K562 (cell line): ENCODE results near the gene TXN2. TPM values are rescaled to one million over a fixed set of nuclear protein-coding genes. Genes with fewer than 3 reads are reported as not detected.
A peak's percentile ranks its signal among the peaks of the same experiment; 100 is the strongest.

Experiments
- EHMT2 ChIP-seq: fragments of 450-650 bp; IDR thresholded peaks from 2 replicates; pipeline ENCODE4 v1.6.1; 2018; ENCODE audit warnings: antibody characterized with exemption
- FOXM1 ChIP-seq, 2 experiments: fragments of 450-650 bp in 1 of 2; sonication (generic) in 1 of 2; formaldehyde crosslinking in 1 of 2; IDR thresholded peaks; 2 replicates each; pipeline versions ENCODE4 v1.6.1 to v1.9.0; 2017 to 2022; ENCODE audit warnings: low read depth in 2 of 2, mild to moderate bottlenecking in 2 of 2, missing genetic modification reagents in 1 of 2, moderate library complexity in 1 of 2
- HNRNPUL1 ChIP-seq: fragments of 200-400 bp; formaldehyde crosslinking; IDR thresholded peaks from 2 replicates; pipeline ENCODE4 v1.6.1; 2017; ENCODE audit warnings: low read length
- JUNB ChIP-seq: fragments of 450-650 bp; formaldehyde crosslinking; conservative IDR thresholded peaks from 2 replicates; pipeline ENCODE4 v1.4.0; 2020; ENCODE audit warnings: mild to moderate bottlenecking
- KDM2B ChIP-seq: fragments of 250-450 bp; sonication (Bioruptor Pico); IDR thresholded peaks from 2 replicates; pipeline ENCODE4 v1.8.0; 2021; ENCODE audit warnings: mild to moderate bottlenecking, moderate library complexity
- NCOA6 ChIP-seq: fragments of 450-650 bp; IDR thresholded peaks from 2 replicates; pipeline ENCODE4 v1.6.1; 2017; ENCODE audit warnings: mild to moderate bottlenecking
- NONO ChIP-seq, 2 experiments: fragments of 200-400 bp in 1 of 2; fragments of 450-650 bp in 1 of 2; formaldehyde crosslinking in 1 of 2; IDR thresholded peaks; 2 replicates each; pipeline ENCODE4 v1.6.1; 2017; ENCODE audit warnings: low read depth in 2 of 2, mild to moderate bottlenecking in 2 of 2, moderate library complexity in 2 of 2, low read length in 1 of 2
- SREBF1 ChIP-seq: fragments of 150-350 bp; IDR thresholded peaks from 2 replicates; pipeline ENCODE4 v1.6.1; 2014; ENCODE audit warnings: antibody characterized with exemption, low read depth, low read length, borderline replicate concordance
- WHSC1 ChIP-seq: IDR thresholded peaks from one replicate; pipeline ENCODE4 v1.6.1; 2012; ENCODE audit warnings: low read length, control low read depth, inconsistent platforms
- YBX1 ChIP-seq: fragments of 450-650 bp; IDR thresholded peaks from 2 replicates; pipeline ENCODE4 v1.7.1; 2016; ENCODE audit warnings: mild to moderate bottlenecking
- ZNF140 ChIP-seq: fragments of 250-450 bp; sonication (Bioruptor Pico); IDR thresholded peaks from 2 replicates; pipeline ENCODE4 v1.8.0; 2021; ENCODE audit warnings: moderate library complexity, mild to moderate bottlenecking, inconsistent platforms
- ZNF274 ChIP-seq: IDR thresholded peaks from 2 replicates; pipeline ENCODE4 v1.6.1; 2011; ENCODE audit warnings: low read depth, mild to moderate bottlenecking, low read length, moderate library complexity, borderline replicate concordance
- polyA plus RNA-seq, 8 experiments: library from polyadenylated mRNA; depleted of rRNA in 4 of 8; stranded (reverse) in 5 of 8; unstranded in 3 of 8; fragments of >200 nt; fragmentation: Nextera tagmentation in 2 of 8; fragmentation: Illumina TruSeq in 1 of 8; extraction: Ambion mirVana in 2 of 8; extraction: Trizol in 1 of 8; gene quantifications; 2 replicates each; pipeline versions ENCODE4 v1.2.1 to v1.2.3, GENCODE V29; 2011 to 2014; ENCODE audit warnings: inconsistent platforms in 1 of 8, missing spikeins in 1 of 8
- total RNA-seq, 7 experiments: library from RNA; depleted of rRNA in 6 of 7; stranded (reverse); fragments of >200 nt in 6 of 7; fragmentation: Illumina TruSeq in 2 of 7; extraction: Trizol in 2 of 7; gene quantifications; 2 replicates each; pipeline versions ENCODE4 v1.2.1 to v1.2.3, GENCODE V29; 2011 to 2021; ENCODE audit warnings: low replicate concordance in 1 of 7
- TF ChIP-seq, protein P1 (sequence below): sonication (generic); formaldehyde crosslinking; IDR thresholded peaks from 2 replicates; pipeline ENCODE4 v1.8.0; 2022; ENCODE audit warnings: mild to moderate bottlenecking, missing genetic modification reagents
- TF ChIP-seq, protein P2 (sequence below): fragments of 450-650 bp; formaldehyde crosslinking; IDR thresholded peaks from 2 replicates; pipeline ENCODE4 v1.4.0; 2022; ENCODE audit warnings: mild to moderate bottlenecking, moderate library complexity
- TF ChIP-seq, protein P3 (sequence below): fragments of 450-650 bp; IDR thresholded peaks from 2 replicates; pipeline ENCODE4 v1.6.1; 2016; ENCODE audit warnings: mild to moderate bottlenecking
- TF ChIP-seq, protein P4 (sequence below): fragments of 250-450 bp; sonication (Bioruptor Pico); IDR thresholded peaks from 2 replicates; pipeline ENCODE4 v1.9.0; 2021; ENCODE audit warnings: mild to moderate bottlenecking, inconsistent platforms
- TF ChIP-seq, protein P5 (sequence below): IDR thresholded peaks from 2 replicates; pipeline ENCODE4 v1.6.1; 2012; ENCODE audit warnings: low read depth, low read length, improper control_type of control experiment, borderline replicate concordance

The TXN2 gene
- total and polyA plus RNA-seq, 9 of the 15 experiments (the other 6 are each of a cell fraction or from before 2014, with no cell fraction given) = 48.5 to 399 (median 118) TPM

DNA sequence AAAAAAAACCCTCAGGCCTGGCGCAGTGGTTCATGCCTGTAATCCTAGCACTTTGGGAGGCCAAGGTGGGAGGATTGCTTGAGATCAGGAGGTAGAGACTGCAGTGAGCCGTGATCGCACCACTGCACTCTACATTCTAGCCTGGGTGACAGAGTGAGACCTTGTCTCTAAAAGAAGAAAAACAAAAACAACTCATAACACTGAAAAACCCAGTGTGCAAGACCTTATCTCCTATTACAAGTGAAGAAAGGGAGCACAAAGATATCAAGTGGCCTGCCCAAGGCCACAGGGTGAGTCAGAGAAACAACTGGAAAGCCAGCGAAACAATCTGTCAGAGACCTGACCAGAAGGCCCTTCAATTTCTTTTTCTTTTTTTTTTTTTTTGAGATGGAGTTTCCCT lies 2.5 kb downstream of the TXN2 start (continued):
- TF ChIP-seq, protein P1, sequence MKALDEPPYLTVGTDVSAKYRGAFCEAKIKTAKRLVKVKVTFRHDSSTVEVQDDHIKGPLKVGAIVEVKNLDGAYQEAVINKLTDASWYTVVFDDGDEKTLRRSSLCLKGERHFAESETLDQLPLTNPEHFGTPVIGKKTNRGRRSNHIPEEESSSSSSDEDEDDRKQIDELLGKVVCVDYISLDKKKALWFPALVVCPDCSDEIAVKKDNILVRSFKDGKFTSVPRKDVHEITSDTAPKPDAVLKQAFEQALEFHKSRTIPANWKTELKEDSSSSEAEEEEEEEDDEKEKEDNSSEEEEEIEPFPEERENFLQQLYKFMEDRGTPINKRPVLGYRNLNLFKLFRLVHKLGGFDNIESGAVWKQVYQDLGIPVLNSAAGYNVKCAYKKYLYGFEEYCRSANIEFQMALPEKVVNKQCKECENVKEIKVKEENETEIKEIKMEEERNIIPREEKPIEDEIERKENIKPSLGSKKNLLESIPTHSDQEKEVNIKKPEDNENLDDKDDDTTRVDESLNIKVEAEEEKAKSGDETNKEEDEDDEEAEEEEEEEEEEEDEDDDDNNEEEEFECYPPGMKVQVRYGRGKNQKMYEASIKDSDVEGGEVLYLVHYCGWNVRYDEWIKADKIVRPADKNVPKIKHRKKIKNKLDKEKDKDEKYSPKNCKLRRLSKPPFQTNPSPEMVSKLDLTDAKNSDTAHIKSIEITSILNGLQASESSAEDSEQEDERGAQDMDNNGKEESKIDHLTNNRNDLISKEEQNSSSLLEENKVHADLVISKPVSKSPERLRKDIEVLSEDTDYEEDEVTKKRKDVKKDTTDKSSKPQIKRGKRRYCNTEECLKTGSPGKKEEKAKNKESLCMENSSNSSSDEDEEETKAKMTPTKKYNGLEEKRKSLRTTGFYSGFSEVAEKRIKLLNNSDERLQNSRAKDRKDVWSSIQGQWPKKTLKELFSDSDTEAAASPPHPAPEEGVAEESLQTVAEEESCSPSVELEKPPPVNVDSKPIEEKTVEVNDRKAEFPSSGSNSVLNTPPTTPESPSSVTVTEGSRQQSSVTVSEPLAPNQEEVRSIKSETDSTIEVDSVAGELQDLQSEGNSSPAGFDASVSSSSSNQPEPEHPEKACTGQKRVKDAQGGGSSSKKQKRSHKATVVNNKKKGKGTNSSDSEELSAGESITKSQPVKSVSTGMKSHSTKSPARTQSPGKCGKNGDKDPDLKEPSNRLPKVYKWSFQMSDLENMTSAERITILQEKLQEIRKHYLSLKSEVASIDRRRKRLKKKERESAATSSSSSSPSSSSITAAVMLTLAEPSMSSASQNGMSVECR (CRISPR knock-in tag) = 0 out of 2 replicates have a peak, but pooled peaks have one; percentile 22
- TF ChIP-seq WHSC1 (no peak), FOXM1 (IDR thresholded peaks at IDR 0.05; ENCODE audit: low read depth) (no peak), FOXM1 (CRISPR knock-in tag; IDR thresholded peaks at IDR 0.05; ENCODE audit: low read depth) (no peak), HNRNPUL1 (no peak), SREBF1 (no peak), EHMT2 (no peak), JUNB (CRISPR knock-in tag) (no peak), KDM2B (CRISPR knock-in tag) (no peak), YBX1 (no peak), NCOA6 (no peak), ZNF140 (CRISPR knock-in tag) (no peak), ZNF274 (no peak), NONO (IDR thresholded peaks at IDR 0.05; ENCODE audit: low read depth in 2 of 2, low read length in 1 of 2) (no peak)
- TF ChIP-seq, protein P2, sequence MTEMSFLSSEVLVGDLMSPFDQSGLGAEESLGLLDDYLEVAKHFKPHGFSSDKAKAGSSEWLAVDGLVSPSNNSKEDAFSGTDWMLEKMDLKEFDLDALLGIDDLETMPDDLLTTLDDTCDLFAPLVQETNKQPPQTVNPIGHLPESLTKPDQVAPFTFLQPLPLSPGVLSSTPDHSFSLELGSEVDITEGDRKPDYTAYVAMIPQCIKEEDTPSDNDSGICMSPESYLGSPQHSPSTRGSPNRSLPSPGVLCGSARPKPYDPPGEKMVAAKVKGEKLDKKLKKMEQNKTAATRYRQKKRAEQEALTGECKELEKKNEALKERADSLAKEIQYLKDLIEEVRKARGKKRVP (CRISPR knock-in tag) = no peak
- TF ChIP-seq, protein P3, sequence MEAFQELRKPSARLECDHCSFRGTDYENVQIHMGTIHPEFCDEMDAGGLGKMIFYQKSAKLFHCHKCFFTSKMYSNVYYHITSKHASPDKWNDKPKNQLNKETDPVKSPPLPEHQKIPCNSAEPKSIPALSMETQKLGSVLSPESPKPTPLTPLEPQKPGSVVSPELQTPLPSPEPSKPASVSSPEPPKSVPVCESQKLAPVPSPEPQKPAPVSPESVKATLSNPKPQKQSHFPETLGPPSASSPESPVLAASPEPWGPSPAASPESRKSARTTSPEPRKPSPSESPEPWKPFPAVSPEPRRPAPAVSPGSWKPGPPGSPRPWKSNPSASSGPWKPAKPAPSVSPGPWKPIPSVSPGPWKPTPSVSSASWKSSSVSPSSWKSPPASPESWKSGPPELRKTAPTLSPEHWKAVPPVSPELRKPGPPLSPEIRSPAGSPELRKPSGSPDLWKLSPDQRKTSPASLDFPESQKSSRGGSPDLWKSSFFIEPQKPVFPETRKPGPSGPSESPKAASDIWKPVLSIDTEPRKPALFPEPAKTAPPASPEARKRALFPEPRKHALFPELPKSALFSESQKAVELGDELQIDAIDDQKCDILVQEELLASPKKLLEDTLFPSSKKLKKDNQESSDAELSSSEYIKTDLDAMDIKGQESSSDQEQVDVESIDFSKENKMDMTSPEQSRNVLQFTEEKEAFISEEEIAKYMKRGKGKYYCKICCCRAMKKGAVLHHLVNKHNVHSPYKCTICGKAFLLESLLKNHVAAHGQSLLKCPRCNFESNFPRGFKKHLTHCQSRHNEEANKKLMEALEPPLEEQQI = no peak
- TF ChIP-seq, protein P4, sequence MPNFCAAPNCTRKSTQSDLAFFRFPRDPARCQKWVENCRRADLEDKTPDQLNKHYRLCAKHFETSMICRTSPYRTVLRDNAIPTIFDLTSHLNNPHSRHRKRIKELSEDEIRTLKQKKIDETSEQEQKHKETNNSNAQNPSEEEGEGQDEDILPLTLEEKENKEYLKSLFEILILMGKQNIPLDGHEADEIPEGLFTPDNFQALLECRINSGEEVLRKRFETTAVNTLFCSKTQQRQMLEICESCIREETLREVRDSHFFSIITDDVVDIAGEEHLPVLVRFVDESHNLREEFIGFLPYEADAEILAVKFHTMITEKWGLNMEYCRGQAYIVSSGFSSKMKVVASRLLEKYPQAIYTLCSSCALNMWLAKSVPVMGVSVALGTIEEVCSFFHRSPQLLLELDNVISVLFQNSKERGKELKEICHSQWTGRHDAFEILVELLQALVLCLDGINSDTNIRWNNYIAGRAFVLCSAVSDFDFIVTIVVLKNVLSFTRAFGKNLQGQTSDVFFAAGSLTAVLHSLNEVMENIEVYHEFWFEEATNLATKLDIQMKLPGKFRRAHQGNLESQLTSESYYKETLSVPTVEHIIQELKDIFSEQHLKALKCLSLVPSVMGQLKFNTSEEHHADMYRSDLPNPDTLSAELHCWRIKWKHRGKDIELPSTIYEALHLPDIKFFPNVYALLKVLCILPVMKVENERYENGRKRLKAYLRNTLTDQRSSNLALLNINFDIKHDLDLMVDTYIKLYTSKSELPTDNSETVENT (CRISPR knock-in tag) = no peak
- TF ChIP-seq, protein P5, sequence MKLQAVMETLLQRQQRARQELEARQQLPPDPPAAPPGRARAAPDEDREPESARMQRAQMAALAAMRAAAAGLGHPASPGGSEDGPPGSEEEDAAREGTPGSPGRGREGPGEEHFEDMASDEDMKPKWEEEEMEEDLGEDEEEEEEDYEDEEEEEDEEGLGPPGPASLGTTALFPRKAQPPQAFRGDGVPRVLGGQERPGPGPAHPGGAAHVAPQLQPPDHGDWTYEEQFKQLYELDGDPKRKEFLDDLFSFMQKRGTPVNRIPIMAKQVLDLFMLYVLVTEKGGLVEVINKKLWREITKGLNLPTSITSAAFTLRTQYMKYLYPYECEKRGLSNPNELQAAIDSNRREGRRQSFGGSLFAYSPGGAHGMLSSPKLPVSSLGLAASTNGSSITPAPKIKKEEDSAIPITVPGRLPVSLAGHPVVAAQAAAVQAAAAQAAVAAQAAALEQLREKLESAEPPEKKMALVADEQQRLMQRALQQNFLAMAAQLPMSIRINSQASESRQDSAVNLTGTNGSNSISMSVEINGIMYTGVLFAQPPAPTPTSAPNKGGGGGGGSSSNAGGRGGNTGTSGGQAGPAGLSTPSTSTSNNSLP = no peak
